A549 (cell line): ENCODE measurements around the gene SUPT3H.

Source experiments
- CTCF ChIP-seq: fragments of >200 bp; sonication (Bioruptor Twin); formaldehyde crosslinking; IDR thresholded peaks from 3 replicates; pipeline ENCODE4 v1.5.1; 2016
- GATA3 ChIP-seq: IDR thresholded peaks from 2 replicates; pipeline ENCODE4 v1.6.1; 2012; ENCODE audit warnings: borderline replicate concordance
- MAFK ChIP-seq: fragments of 450-650 bp; IDR thresholded peaks from 2 replicates; pipeline ENCODE4 v1.6.1; 2014; ENCODE audit not compliant: partially characterized antibody
- MAX ChIP-seq: IDR thresholded peaks from 2 replicates; pipeline ENCODE4 v1.6.1; 2012
- SREBF2 ChIP-seq: fragments of 450-650 bp; IDR thresholded peaks from 2 replicates; pipeline ENCODE4 v1.6.1; 2014; ENCODE audit warnings: mild to moderate bottlenecking, moderate library complexity

GRCh38 chr6:45314146-45314545, 63.6 kb downstream of the SUPT3H start:
- TF ChIP-seq CTCF (no peak), GATA3 (no peak), MAX (no peak), SREBF2 (no peak), MAFK (no peak)
